HL-60 (cell line): Measurements from ENCODE around the gene BCL6B.

Experiments
- DNase-seq, 2 experiments: peaks; one replicate each; pipeline ENCODE4 v3.0.0-alpha.2; 2010 to 2020; ENCODE audit warnings: low read depth in 1 of 2, low spot score in 1 of 2
- H3K27ac ChIP-seq: fragments of 250-450 bp; sonication (Bioruptor Pico); replicated peaks from 2 replicates; pipeline ENCODE4 v1.5.1; 2020; ENCODE audit warnings: mild to moderate bottlenecking, moderate library complexity
- H3K27me3 ChIP-seq: fragments of 250-450 bp; sonication (Bioruptor Pico); 2 replicates; pipeline ENCODE4 v1.5.1; 2021; ENCODE audit warnings: mild to moderate bottlenecking, moderate library complexity; ENCODE audit not compliant: insufficient read depth, poor library complexity, severe bottlenecking
- H3K4me3 ChIP-seq: replicated peaks from 2 replicates; pipeline ENCODE4 v1.5.1; 2011; ENCODE audit warnings: mild to moderate bottlenecking, control low read depth, low read length; ENCODE audit not compliant: insufficient read depth
- GABPA ChIP-seq: IDR thresholded peaks from 2 replicates; pipeline ENCODE4 v1.6.1; 2012; ENCODE audit warnings: low read depth
- POLR2AphosphoS5 ChIP-seq: IDR thresholded peaks from 2 replicates; pipeline ENCODE4 v1.6.1; 2012; ENCODE audit warnings: low read depth
- SPI1 ChIP-seq: IDR thresholded peaks from 2 replicates; pipeline ENCODE4 v1.6.1; 2012; ENCODE audit warnings: low read depth, mild to moderate bottlenecking, borderline replicate concordance
- TF ChIP-seq, protein P1 (sequence below): IDR thresholded peaks from one replicate; pipeline ENCODE4 v1.5.1; 2011; ENCODE audit warnings: low read length, control low read depth, inconsistent platforms; ENCODE audit not compliant: insufficient read depth
- TF ChIP-seq, protein P2 (sequence below): IDR thresholded peaks from 2 replicates; pipeline ENCODE4 v1.6.1; 2012; ENCODE audit warnings: low read depth; ENCODE audit not compliant: insufficient replicate concordance

BCL6B gene

DNA sequence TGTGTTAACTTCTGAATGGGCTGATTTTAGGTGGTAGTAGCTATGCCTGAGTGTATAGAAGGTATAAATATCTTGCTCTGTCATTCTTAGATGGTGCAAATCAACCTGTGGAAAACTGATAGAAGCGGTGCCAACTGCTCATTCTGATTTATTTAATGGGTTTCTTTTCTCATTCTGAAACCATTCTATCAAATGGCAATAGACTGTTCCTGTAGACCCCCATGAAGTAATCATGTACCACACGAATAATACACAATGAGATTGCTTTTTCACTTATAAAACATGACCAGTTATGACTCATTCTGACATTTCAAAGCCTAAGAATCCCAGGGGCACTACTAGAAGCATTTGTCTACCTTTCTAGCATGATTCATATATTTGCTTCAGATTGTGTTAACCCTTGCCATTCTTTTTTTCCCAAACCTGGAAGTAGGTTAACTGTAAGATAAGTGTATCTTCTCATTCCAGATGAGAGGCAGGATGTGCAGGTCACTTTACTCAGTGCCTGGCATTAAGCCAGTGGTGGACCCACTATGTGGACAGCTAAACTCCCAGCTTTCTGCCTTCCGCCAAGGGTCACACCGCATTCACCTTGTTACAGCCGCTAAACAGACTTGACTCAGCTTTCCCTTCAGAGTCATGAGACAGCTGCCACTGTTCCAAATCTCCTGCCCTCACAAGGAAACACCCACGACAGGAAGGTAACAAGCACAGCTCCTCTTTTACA, 37.5 kb downstream of the BCL6B start:
- no peaks in the 10 kb centered on the region for H3K27me3 ChIP-seq
- DNase-seq: no peak
- TF ChIP-seq, protein P1, sequence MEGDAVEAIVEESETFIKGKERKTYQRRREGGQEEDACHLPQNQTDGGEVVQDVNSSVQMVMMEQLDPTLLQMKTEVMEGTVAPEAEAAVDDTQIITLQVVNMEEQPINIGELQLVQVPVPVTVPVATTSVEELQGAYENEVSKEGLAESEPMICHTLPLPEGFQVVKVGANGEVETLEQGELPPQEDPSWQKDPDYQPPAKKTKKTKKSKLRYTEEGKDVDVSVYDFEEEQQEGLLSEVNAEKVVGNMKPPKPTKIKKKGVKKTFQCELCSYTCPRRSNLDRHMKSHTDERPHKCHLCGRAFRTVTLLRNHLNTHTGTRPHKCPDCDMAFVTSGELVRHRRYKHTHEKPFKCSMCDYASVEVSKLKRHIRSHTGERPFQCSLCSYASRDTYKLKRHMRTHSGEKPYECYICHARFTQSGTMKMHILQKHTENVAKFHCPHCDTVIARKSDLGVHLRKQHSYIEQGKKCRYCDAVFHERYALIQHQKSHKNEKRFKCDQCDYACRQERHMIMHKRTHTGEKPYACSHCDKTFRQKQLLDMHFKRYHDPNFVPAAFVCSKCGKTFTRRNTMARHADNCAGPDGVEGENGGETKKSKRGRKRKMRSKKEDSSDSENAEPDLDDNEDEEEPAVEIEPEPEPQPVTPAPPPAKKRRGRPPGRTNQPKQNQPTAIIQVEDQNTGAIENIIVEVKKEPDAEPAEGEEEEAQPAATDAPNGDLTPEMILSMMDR: no peak
- TF ChIP-seq, protein P2, sequence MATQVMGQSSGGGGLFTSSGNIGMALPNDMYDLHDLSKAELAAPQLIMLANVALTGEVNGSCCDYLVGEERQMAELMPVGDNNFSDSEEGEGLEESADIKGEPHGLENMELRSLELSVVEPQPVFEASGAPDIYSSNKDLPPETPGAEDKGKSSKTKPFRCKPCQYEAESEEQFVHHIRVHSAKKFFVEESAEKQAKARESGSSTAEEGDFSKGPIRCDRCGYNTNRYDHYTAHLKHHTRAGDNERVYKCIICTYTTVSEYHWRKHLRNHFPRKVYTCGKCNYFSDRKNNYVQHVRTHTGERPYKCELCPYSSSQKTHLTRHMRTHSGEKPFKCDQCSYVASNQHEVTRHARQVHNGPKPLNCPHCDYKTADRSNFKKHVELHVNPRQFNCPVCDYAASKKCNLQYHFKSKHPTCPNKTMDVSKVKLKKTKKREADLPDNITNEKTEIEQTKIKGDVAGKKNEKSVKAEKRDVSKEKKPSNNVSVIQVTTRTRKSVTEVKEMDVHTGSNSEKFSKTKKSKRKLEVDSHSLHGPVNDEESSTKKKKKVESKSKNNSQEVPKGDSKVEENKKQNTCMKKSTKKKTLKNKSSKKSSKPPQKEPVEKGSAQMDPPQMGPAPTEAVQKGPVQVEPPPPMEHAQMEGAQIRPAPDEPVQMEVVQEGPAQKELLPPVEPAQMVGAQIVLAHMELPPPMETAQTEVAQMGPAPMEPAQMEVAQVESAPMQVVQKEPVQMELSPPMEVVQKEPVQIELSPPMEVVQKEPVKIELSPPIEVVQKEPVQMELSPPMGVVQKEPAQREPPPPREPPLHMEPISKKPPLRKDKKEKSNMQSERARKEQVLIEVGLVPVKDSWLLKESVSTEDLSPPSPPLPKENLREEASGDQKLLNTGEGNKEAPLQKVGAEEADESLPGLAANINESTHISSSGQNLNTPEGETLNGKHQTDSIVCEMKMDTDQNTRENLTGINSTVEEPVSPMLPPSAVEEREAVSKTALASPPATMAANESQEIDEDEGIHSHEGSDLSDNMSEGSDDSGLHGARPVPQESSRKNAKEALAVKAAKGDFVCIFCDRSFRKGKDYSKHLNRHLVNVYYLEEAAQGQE: no peak
- TF ChIP-seq POLR2AphosphoS5 (no peak), SPI1 (no peak), GABPA (no peak)
- no peak overlapping the region for H3K4me3 ChIP-seq
- H3K27ac ChIP-seq: no peak overlapping the region

DNA sequence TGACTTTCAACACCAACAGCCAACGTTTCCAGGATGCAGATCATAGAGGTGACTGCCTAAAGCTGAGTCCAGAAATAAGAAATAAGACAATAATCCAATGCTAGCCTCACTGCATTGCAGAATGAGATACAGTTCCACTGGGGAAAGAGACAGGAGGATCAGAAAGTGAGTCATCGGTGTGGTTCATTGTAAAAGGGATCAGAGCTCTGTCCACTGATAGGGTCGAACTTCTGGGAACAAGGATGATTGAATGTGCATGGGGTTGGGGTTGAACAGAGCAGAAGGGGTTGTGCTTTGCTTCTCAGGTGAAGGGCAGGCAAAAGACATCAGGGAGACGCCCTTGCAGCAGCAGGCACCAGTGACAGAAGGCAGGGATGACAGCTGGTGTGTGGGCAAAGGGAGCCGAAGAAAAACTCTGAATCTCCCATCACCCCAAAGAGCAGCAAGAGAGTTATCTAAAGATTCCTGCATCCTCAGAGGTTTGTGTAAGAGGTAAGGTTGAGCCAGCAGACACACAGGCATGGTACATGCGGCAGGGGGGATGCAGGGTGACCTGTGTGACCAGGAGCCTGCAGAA, 40.8 kb downstream of the BCL6B start:
- H3K27ac ChIP-seq: no peak overlapping the region
- TF ChIP-seq SPI1: no peak
- no peak for TF ChIP-seq GABPA
- TF ChIP-seq, protein P1: no peak
- TF ChIP-seq, protein P2: no peak
- TF ChIP-seq POLR2AphosphoS5: no peak
- no peak for DNase-seq

DNA sequence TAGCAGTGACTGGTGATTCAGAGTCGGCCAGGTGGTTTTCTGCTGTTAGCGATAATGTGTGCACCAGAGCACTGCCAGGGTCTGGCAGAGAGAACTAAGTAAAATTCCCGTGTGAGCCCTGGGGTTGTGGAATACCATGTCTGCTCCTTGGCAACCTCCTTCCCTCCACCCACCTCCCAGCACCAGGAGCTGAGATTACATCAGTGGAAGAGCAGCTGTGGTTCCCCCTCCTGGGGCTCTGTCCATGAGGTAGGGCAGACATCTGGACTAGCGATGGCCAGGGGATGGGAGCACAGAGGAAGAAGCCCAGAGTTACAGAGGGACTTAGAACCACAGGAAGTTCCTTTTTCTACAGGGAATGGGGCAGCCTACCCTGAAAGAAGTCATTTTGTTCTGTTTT, 41.4 kb downstream of the BCL6B start:
- no peak for DNase-seq
- TF ChIP-seq, protein P2: no peak
- TF ChIP-seq SPI1 (no peak), POLR2AphosphoS5 (no peak), GABPA (no peak)
- TF ChIP-seq, protein P1: no peak
- H3K27me3 ChIP-seq: no peaks in the 10 kb centered on the region
- no peak overlapping the region for H3K4me3 ChIP-seq
- H3K27ac ChIP-seq: no peak overlapping the region

More for the DNA sequence above, 40.8 kb downstream of the BCL6B start:
- no peaks in the 10 kb centered on the region for H3K27me3 ChIP-seq
- H3K4me3 ChIP-seq: no peak overlapping the region
